ENCODE data around the gene GTF3A.

GTF3A gene

DNA sequence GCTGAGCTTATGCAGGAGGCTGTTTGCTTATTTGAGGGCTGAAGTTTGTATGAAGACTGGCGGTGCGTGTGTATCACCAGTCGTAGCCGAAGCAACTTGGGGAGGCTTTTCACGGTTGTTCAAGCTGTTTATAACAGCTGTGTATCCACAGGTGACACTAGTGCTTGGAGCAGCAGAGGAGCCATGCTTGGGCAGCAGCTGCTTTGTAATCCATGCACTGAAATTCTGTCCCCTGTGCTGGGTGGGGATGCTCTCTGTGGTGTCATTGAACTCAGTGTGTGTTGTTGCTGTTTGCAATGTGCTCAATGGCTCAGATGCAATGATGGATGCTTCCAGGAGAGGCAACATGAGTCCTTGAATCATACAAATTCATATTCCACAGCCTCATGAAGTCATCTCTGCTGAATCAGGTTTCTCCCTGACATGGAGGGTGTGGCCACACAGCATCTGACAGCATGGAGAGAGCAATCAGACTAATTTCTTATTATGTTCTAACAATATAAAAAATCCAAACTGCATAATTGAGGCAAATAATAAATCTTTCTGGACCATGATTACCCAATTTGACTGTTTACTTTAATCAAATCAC lies 18.8 kb upstream of the GTF3A start:
- DNase-seq = no peak

DNA sequence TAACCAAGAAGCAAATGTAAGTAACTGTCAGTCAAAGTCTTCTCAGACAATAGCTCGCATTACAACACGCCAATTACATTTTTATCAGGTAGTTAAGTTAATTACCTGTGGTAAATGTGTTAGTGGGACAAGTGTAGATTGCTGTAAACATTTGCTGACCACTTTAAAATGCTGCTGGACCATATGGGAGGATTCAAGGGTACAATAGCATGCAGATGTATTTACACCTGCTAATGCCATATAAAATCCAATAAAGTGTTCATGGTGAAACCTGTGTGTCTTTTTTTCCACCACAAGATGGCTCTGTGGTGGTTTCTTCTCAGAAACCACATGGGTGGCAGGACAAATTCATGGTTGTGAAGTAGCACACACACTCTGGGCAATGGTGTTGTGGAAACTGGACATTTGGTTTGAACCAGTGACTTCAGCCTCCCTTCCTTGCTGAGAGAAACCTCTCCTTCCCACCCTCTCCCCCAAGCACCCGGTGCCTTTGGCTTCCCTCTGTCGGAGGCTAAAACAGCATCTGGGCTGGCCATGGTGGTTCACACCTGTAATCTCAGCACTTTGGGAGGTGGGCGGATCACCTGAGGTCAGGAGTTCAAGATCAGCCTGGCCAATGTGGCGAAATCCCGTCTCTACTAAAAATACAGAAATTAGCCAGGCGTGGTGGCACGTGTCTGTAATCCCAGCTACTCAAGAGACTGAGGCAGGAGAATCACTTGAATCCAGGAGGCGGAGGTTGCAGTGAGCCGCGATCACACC lies 18.1 kb upstream of the GTF3A start:
- peak in 1 of 2 experiments; percentile 44 for DNase-seq

DNA sequence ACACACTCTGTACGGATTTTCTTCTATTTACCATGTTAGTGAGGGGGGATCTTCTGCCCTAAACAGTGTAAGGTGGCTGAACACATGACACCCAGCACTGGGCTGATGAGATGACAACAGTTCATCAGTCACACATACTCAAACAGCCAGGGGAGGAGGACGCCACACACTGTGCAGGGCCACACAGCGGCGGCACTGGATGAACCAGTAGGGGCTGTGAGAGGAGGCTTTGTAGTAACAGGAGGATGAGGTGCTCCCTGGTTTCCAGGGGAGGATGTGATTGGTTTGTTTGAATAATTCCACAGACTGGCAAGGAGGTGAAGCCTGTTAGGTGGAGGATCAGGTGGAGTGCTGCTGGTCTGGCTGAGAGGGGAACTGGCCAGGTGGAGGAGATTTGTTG lies 16.3 kb upstream of the GTF3A start:
- no peak for DNase-seq

DNA sequence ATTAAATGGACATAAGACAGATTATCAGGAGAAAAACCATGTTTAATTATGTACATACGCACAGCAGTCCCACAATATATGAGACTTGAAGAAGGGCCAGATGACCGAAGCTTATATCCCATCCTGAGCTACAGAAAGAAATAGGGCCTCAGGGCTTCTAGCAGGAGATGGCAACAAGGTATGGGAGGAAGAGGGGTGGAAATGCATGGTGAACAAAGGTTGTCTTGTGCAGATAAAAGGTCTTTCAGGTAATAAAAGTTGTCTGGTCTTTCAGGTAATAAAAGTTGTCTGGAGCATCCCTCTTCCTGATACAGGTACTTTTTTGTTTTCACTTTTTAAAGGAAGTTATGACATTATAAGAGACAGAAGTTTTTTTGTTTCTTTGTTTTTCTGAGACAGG lies 15.4 kb upstream of the GTF3A start:
- no peak for DNase-seq

DNA sequence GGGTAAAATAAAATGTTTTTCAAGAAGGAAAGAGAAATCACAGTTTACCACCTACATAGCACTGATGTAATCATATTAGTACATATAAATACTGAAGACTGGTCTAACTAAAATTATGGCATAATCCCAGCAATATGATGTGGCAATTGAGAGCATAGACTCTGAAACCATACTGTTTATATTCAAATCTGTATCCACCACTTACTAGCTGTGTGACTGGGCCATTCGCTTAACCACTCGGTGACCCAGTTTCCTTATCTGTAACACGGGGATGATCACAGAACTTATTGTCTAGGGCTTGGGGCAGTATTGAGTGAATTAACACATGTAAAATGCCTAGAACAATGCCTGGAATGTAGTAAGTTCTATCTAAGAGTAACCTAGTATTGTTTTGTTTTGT lies 13.1 kb upstream of the GTF3A start:
- no peak for DNase-seq

DNA sequence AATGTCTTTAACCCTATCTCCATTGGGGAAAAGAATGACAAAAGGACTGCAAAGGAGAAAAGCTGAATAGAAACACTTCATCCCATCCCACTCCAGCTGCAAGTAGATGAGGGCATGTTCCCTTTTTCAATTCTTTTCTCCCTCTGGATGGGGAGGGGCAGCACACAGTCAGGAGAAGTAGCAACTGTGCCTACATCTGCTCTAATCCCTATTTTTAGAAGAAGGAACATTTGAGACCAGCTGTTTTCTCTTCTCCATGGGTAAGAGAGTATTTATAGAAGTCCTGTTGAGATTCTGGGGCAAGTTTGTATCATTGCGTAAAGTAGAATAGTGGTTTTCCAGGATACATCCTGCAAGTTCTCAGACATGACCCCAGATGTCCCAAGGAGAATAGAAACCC lies 9.3 kb upstream of the GTF3A start:
- DNase-seq = no peak

DNA sequence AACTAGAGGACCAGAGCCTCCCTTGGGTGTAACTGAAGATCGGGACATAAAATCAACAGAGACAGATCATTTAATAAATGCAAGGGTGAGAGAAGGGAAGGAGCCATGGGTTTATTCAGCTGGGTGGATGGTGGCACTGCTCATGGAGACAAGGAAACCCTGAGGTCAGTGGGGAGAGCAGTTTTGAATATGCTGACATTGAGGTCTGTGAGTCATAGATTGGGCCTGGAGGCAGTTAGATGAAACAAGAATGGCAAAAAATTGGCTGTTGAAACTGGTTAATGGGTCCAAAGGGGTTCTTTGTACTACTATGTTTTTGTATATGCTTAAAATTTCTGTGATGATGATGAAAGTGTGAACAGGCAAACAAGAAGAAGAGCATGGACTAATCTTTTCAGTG lies 5.1 kb upstream of the GTF3A start:
- no peak for DNase-seq

DNA sequence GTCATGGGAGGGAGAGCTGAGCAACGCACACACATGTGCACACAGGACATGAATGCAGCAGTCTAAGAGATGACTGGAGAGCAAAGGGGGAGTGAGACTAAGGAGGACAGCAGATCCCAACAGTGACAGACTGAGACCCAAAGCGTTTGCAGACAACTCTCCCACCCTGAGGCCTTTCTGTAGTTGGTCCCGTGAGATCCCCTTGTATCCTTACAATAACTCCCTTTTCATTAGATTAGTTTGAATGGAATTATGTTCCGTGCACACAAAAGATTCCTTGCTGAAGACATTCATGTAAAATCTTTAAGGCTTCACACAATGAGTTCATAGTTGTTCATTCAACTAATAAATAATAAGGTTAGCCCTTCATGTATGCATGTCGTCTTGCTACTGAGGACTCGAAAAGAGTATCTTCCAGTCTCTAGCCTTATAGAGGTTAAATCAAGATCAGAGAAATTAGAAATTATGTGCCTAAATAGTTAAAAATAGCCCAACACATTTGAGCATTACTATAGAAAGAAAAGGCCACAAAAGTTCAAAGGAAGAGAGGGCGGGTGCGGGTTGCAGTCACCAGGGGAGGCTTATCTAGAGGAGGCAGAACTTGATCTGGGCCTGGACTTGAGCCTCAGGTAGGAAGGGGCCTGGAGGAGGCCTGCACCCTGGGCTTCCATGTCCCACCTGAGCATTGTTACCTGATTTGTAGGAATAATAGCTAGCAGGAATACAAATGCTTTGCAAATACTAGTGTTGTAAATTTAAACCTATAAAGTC lies 3.1 kb upstream of the GTF3A start:
- DNase-seq = no peak

DNA sequence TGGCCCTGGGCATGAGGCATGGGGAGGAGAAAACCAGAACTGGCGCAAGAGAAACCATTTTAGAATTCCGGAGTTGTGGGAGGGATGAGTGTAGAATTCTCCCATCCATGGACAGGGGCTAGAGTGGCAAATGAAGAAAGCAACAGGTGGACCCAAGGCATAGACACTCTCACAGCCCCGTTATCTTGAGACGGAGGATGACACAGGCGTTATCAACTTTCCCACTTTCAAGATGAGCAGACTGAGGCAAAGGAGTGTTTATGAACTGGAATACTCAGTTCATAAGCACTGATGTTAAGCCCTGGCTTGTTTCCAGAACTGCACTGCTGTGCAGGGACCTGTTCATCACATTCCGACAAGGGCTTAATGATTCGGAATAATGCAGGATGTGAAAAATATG lies 1.1 kb upstream of the GTF3A start:
- peak in 1 of 2 experiments; percentile 19 for DNase-seq

DNA sequence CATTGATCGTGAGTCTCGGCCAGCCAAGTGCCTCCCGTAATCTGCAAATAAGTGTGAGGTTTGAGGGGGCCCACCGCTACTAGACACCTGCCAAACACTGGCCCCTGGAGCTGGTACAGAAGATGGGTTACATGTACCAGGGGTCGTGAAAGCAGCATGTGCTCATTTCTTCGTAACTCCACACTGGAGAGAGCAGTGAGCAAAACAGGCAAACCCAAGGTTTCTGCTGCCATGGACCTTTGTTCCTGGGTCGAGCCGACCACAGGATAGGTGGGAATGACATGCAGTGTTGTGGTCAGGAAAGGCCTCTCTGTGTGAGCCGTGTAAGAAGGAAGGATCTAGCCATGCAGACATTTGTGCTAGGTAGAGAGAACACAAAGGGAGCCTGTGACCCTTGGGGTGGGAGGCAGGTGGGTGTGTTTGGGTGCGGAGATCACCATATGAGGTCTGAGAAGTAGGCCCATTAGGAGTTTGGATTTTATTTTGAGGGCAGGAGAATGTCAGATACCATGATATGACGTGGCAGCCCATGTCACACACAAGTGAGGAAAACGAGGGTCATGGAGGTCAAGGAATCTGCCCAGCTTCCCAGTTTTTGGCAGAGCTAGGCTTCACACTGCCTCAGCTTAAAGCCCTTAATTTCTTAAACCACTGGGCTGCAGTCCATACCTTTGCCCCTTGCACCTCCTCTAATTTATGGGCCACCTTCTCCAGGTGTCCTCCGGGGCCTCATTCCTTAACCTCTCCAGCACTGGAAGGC lies 919 bp downstream of the GTF3A start:
- no peak for DNase-seq

DNA sequence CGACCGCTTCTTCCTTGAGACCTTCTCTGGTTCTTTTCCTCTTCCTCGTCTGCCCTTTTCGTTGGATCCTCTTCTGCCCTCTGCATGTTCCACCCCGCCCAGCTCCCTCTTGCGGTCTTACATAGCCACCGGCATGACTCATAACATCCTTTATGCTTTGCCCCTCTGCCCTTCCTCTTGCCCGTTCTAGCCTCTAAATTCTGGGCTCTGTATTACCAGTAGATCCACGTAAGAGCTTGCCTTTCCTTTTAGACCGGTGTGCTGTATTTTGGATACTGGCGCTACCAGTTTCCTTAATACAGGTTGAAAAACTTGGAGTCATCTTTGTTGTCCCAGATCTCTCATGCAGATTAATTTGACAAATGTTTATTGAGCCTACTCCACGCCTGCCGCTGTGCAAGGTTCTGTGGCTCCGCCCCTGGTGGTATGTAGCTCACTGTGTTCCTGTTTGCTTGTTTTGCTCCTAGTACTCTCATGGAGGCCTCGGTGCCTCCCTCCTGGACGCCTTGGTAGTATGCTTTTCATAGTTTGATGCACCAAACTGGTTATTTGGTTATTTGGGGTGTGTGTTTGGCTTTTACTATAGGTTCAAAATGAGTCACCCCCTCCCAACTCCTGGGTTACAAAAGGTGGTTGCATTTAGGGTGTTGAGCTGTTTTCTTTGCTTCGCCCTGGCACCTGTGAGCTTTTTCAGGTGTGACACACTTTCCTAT lies 1.7 kb downstream of the GTF3A start:
- peak; percentile 52 to 63 for DNase-seq

DNA sequence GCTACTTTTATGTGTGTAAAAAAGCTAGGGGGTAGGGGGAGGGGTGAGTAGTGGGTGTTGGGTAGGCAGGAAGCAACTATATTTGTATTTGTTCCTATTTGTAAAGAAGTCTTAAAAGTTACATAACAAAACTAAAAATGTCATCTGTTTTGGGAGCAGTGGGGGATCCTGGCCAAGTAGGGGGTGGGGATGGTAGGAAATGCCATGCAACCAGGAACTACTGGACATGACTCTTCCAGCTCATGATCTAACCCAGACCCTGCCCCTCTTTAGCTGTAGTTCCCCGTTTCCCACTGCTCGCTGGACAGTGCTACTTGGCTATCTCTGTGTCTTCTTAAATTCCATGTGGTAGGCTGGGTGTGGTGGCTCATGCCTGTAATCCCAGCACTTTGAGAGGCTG lies 3.2 kb downstream of the GTF3A start:
- no peak for DNase-seq

DNA sequence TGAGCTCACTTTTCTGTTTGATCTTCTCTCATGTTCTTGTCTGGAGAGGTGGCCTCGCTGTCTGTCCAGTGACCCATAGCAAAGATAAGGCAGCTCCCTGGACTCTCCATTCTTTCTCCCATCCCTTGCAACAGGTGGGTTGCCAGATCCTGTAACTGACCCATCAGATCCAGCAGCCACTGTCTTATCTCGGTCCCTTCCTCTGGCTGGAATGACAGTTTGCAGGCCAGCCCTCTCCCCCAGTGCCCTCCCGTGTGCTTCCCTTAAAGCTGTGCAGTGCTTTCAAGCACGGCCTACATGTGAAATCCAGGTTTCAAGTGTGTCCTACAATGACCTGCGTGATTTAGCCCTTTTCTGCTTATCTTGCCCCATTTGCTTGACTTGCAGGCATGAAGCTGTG lies 3.7 kb downstream of the GTF3A start:
- DNase-seq = no peak

DNA sequence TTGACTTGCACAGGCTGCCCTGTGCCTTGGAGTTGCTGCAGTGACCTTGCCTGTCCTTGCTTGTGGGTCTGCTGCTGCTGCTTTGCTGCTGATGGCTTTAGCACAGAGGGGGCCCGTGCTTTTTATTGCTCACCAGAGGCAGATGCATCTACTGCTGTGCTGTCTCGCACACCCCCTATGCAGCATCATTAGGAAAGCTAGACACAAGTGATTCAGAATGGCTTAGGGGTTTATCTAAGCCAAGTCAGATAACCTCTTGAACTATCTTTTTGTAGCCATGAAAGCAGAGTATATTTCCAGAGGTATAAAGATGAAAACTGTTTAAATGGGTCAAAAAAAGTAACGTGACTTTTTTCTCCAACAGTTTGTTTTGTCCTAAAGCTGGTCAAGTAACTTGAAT lies 7.8 kb downstream of the GTF3A start:
- DNase-seq = no peak

DNA sequence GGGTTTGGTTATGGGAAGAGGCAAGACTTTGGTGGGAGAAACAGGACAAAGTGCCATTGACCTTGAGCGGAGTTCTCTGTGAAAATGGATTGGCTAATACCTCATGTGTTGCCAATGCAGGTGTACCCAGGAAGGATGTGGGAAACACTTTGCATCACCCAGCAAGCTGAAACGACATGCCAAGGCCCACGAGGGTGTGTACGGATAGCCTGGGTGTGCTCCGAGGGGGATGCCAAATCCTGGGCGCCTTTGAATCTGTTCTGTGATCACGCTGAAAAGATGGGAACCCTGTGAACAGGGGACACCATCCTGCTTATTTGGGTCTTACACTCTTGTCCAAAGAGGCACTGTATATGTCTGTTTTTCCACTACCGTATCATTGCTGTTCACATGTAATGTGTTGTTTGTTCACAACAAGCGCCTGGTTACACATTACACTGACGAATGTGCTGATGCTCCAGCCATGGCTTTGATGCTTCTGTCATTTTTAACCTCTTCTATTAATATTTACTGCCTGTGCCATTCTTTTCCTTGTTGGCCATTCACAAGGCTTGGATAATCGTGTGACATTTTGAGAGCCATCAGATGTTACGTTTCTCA lies 8.3 kb downstream of the GTF3A start:
- DNase-seq = no peak

DNA sequence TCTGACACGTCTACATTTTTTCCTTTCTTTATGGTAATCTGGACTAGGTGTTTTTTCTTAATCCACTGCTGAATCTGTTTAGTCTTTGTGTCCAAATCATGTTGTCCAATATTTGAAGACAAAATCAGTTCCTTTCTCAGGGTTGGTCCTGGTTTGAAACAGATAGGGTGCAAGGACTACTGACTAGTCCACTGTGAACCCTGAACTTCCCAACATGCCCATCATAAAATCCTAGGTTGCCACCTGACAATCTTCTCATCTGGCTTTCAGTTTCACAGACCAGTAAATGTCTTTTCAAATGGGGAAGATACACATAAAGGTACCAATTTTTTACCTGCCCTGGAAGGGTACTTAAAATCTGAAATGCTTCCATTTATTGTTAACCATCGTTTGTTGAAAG lies 12.7 kb downstream of the GTF3A start:
- DNase-seq = no peak

DNA sequence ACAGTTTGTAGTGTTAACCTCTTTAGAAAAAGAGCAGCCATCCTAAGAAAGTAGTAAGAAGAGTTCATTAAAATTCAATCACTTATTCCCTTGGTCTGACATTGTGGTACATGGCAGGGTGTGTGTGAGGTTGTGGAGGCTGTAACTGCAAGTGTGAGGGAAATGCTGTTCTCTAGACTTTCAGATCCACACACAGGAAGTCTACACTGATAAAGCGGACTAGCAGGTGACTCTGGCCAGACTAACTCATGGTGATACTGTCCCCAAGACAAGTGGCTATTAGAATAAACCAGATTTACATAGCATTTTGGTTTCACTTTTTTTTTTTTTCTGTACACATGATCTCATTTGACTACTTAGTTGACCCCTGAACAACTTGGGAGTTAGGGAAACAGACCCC lies 16.0 kb downstream of the GTF3A start:
- no peak for DNase-seq

DNA sequence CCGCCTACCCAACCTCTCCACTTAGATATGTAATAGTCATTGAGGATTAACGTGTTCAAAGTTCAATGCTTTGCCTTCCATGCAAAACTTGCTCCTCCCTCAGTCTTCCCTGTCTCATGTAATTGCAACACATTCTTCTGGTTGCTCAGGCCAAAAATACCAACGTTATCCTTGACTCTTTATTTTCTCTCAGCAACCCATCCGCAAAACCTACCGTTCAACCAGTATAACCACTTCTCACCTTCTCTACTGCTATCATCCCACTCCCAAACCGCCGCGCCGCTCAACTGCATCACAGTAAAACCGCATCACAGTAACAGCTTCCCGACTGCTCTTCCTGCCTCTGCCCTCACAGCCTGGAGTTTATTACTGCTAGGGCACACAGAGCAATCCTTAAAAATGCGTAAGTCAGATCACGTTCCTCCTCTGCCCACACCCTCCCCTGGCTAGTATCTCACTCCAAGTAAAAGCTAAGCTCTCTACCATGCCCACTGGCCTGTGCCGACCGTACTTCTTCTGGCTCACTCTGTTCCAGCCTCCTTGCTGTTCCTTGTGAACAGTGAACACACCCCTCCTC lies 17.7 kb downstream of the GTF3A start:
- DNase-seq = no peak

DNA sequence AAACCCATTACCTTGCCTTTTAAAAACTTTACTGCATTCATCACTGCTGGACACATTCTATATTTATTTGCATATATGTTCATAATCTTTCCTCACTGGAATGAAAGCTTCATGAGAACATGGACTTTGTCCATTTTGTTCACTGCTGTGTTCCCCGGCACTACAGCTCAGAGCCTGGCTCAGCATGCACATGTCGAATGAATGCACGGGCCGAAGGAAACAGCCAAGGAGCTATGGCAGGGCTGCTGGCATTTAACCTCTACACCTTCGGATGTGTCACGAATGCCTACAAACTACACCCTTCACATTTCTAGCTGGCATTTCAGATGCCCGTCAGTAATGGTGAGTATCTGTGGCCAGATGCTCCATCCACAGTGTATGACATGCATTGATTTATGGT lies 18.4 kb downstream of the GTF3A start:
- DNase-seq = no peak

DNA sequence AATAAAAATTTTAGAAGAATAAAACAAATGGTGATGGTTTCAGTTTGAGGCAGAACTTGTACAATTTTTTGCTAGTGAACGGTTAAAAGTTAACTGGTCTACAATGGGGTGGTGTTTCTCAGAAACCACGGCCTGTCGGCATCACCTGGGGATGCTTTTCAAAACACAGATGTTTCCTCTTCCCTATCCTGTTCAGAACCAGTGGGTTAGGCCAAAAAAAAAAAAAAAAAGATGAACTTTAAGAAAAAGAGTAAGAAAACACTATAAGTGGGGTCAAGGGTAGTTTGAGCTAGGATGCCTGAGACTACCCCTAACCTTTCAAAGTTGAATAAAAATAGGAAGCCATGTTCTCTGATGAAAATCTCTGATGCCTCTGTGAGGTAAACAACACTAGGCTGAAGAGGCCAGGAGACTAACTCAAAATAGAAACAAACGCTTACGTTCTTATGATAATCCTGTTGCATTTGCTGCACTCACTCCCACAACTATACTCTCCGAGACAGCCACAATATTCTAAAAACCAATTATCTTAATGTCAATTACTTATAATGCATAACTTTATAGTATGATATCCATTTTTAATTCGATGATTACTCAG lies 22.7 kb downstream of the GTF3A start:
- DNase-seq = no peak

DNA sequence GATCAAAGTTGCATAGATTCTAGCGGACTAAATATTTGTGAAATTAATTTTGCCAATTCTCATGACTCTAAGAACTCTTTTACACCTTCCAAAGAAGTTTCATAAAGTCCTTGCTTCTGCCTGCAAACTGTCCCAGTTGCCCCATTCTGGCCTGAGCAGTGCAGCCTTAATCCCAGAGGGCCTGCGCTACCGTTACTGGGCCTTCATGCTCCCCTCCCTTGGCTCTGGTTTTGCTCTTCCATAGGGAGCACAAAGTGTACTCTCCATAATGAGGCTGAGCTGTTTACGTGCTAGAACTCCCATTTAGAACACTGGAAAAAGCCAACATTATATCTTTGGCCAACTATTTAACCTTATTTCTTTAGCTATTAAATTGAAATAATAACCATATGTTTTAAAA lies 23.9 kb downstream of the GTF3A start:
- no peak for DNase-seq

Data from NCI-H446 (cell line).